ENCODE measurements around the gene DNM2.
A peak's percentile ranks its signal among the peaks of the same experiment; 100 is the strongest.
"Not testable (repeated sequence)": the region's sequence is repeated elsewhere in the genome, so short reads cannot be mapped to it uniquely, and the experiment has no call there.

DNM2 gene

GRCh38 chr19:10835089-10835753 lies 117.3 kb downstream of the DNM2 start:
- H3K27ac Mint-ChIP-seq, result peak overlapping the region; percentile 99
- no peaks in the 10 kb centered on the region for H3K27me3 Mint-ChIP-seq
- peak; percentile 0 for ATAC-seq
- H3K9me3 Mint-ChIP-seq, result peaks cover 5 to 7% of the 10 kb centered on the region in 2 donors
- DNase-seq, result no peak
- peaks cover 31% of the 10 kb centered on the region for H3K4me1 Mint-ChIP-seq
- peak overlapping the region; percentile 90 to 96 for H3K4me3 Mint-ChIP-seq

DNA sequence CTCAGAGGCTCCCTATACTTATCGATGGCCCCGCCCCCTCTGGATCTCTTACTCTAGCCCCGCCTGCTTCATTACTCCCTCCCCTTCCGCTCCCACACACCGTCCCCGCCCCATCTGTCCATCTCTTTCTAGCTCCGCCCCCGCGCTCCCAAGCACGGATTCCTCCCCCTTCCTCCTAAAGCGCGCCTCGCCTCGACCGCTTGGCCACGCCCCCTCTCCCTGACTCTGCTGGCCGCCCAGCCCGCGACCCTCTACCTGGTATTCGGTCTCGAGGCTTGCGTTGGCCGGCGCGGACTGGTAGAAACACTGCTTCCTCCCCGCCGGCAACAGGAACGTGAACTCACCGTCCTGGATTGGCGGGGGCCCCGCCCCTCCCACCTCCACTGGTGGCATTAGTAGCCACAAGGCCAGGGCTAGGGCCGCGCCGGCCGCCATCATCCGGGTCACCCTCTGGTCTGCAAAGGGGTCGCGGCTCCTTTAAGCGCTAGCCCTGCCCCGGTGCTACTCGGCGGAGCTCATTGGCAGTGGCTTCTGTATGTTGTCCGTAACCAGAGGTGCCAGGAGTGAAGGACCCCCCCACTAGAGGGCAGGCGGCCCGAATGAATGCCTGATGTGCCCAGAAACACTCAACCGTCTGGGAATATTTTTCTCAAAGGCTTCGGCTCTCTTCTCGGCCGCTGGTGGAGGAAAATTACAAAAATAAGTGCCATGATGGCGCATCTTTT lies 118.0 kb downstream of the DNM2 start, which contains the start of gene TMED1:
TSS of gene TMED1 (minus strand) at position 459 of the 725 bp plus-strand sequence. CDS start at position 438, 21 bp downstream.
- peak; percentile 96 to 98 for DNase-seq
- ATAC-seq, result peak; percentile 93
- Mint-ChIP-seq H3K27me3 (no peaks in the 10 kb centered on the region), H3K4me3 (peak within 1 kb of the TSS; percentile 90 to 96), H3K27ac (peak within 1 kb of the TSS; percentile 99), H3K4me1 (peaks cover 29% of the 10 kb centered on the region), H3K9me3 (peaks cover 5 to 7% of the 10 kb centered on the region in 2 donors)

- Mint-ChIP-seq H3K27ac (peak overlapping the region; percentile 99), H3K4me3 (peak overlapping the region; percentile 90 to 96), H3K4me1 (peaks cover 29% of the 10 kb centered on the region), H3K27me3 (no peaks in the 10 kb centered on the region), H3K9me3 (peaks cover 5 to 7% of the 10 kb centered on the region in 2 donors)
- DNase-seq (peak; percentile 91), ATAC-seq (peak; percentile 65)
These were observed 118.8 kb downstream of the DNM2 start for GRCh38 chr19:10836479-10837330.

DNA sequence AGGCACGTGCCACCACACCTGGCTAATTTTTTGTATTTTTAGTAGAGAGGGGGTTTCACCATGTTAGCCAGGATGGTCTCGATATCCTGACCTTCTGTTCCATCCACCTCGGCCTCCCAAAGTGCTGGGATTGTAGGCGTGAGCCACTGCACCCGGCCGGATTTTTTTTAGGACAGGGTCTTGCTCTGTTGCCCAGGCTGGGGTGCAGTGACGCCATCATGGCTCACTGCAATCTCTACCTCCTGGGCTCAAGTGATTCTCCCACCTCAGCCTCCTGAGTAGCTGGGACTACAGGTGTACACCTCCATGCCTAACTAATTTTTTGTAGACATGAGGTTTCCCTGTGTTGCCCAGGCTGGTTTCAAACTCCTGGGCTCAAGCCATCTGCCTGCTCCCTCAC lies 119.8 kb downstream of the DNM2 start:
- H3K27ac Mint-ChIP-seq, ATAC-seq, H3K27me3 Mint-ChIP-seq, H3K4me3 Mint-ChIP-seq, DNase-seq, H3K9me3 Mint-ChIP-seq: not testable (repeated sequence)
- peaks cover 25% of the 10 kb centered on the region for H3K4me1 Mint-ChIP-seq

- ATAC-seq, result no peak
- Mint-ChIP-seq H3K27ac (no peak overlapping the region), H3K9me3 (peaks cover 5 to 7% of the 10 kb centered on the region in 2 donors), H3K4me3 (no peak overlapping the region), H3K27me3 (no peaks in the 10 kb centered on the region), H3K4me1 (peaks cover 25% of the 10 kb centered on the region)
- no peak for DNase-seq
These were observed 120.5 kb downstream of the DNM2 start for GRCh38 chr19:10838377-10838776.

DNA sequence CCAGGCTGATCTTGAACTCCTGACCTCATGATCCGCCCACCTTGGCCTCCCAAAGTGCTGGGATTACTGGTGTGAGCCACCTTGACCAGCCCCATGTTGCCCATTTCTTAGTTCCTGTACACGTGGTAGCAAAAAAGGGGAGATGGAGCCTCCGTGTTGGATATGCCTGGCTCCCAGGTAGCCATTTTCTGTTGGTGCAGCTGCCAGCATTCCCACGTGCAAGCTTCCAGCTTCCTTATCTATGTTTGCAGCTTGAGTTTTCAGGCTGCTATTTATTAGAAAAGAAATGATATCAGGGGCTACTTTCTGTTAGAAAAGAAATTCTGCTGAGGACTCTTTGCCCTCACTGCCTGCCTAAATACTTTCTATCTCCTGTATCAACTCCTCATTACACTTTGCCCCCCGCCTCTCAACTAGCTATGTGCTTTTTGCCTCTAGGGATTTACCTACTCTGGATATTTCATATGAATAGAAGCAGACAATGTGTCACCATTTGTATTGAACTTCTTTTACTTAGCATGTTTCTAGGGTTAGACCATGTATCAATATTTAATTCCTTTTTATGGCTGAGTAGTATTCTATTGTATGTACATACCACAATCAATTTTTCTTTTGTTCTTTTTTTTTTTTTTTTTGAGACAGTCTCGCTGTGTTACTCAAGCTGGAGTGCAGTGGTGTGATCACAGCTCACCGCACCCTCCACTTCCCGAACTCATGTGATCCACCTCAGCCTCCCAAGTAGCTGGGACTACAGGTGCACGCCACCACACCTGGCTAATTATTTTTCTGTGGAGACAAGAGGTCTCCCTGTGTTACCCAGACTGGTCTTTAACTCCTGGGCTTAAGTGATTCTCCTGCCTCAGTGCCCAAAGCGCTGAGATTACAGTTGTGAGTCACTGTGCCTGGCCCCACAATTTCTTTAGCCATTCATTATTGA lies 121.5 kb downstream of the DNM2 start:
- peaks cover 25% of the 10 kb centered on the region for H3K4me1 Mint-ChIP-seq
- ATAC-seq, result no peak
- peaks cover 5 to 7% of the 10 kb centered on the region in 2 donors for H3K9me3 Mint-ChIP-seq
- DNase-seq, result no peak
- H3K4me3 Mint-ChIP-seq, result no peak overlapping the region
- H3K27me3 Mint-ChIP-seq, result no peaks in the 10 kb centered on the region
- H3K27ac Mint-ChIP-seq, result no peak overlapping the region

DNA sequence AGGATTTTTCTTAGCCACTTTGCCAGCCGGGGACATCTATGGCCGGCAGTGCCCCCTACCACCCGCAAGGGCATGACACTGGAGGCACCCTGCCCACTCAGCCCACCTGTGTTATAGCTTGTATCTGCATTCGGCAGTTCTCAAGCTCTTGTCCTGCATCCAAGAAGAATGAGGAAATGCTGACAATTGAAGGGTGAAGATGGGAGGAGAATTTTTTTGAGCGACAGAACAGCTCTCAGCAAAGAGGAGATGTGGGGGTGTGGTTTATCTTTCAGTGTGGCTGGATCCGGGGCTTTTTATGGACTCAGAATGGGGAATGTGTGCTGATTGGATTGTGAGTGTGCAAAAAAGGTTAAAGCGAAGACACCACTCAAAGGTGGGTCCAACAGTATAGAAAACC lies 124.9 kb downstream of the DNM2 start:
- peaks cover 9 to 12% of the 10 kb centered on the region in 2 donors for H3K9me3 Mint-ChIP-seq
- no peak overlapping the region for H3K4me3 Mint-ChIP-seq
- H3K27me3 Mint-ChIP-seq, result no peaks in the 10 kb centered on the region
- H3K27ac Mint-ChIP-seq, result no peak overlapping the region
- no peak for ATAC-seq
- peaks cover 3% of the 10 kb centered on the region for H3K4me1 Mint-ChIP-seq
- DNase-seq, result no peak

DNA sequence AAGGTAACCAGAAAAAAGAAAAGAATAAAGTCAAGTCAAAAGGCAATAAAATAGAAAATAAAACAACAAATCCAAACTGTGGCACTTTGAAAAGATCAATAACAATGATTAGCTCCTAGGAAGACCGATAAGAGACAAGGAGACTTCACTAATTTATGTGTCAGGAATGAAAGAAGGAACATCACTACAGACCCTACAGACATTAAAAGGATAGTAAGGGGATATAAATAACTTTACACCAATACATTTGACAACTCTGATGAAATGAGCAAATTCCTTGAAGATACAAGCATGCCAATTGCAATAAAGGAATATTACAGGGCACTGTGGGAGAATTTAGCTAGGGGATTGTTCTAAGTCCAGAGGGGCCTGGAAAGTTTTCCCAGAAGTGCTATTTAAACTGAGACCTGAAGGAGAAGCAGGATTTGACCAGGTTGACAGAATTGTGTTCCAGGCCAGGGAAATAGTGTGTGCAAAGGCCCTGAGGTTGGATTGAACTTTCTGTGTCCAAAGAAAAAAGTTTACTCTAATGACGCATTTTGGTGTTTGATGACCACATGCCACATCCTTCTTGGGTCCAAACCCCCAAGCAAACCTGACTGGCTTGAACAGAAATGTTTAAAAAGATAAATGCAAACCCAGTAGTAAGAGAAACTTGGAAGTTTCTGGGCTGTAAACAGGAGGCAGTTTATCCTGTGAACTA lies 128.8 kb downstream of the DNM2 start:
- DNase-seq (no peak), ATAC-seq (no peak)
- Mint-ChIP-seq H3K27me3 (no peaks in the 10 kb centered on the region), H3K27ac (no peak overlapping the region), H3K4me1 (peaks cover 20% of the 10 kb centered on the region), H3K9me3 (peaks cover 7 to 9% of the 10 kb centered on the region in 2 donors), H3K4me3 (no peak overlapping the region)

DNA sequence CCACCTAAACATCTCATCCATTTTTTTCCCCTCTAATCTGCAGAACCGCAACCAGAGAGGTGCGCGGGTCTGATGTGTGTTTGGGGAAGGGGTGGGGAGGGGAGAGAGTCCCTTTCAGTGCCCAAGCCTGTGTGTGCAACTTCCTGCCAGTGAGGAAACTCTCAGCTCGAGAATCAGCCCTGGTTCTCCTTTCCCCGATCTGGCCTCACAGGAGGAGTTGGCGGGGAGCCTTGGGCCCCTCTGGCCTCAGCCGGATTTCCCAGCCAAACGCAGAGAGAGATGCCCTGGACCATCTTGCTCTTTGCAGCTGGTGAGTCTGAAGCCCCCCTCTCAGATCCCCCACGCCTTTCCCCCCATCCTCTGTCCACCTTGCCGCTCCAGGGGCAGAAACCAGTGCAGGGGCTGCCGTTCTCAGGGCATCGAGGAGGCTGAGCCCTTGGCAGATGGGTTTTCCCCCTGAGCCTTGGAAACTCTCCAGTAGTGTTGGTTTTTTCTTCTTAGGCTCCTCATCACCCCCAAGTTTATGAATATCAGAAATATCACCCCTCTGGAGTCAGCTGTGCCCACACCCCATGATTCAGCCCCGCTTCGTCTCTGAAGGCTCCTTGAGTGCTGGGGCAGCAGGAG lies 130.5 kb downstream of the DNM2 start, which contains the start of gene C19orf38:
TSS of gene C19orf38 (plus strand) at position 186 of the 627 bp plus-strand sequence. CDS start at position 280, 94 bp downstream.
- peak within 1 kb of the TSS; percentile 79 to 85 for H3K27ac Mint-ChIP-seq
- no peaks in the 10 kb centered on the region for H3K27me3 Mint-ChIP-seq
- peaks cover 7 to 9% of the 10 kb centered on the region in 2 donors for H3K9me3 Mint-ChIP-seq
- peak within 1 kb of the TSS; percentile 74 to 80 for H3K4me3 Mint-ChIP-seq
- ATAC-seq (peak; percentile 85), DNase-seq (peak in 1 of 2 donors; percentile 28)
- peaks cover 20% of the 10 kb centered on the region for H3K4me1 Mint-ChIP-seq

DNA sequence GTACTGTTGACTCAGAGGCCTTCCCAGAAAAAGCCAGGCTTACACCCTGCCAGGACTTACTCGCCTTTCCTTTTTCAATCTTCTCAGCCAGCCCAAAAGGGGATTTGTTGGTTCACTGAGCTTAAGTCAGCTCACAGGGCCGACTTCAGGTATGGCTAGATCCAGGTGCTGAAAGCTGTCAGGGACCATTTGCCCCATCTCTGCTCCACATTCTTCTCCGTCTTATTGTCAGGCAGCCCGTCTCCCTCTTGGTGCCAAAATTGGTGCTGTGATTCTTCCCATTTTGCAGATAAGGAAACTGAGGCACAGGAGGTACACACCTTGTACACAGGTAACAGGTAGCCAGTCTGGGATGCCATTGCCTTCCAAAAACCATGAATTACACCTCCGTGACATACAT lies 132.8 kb downstream of the DNM2 start:
- Mint-ChIP-seq H3K4me3 (no peak overlapping the region), H3K4me1 (peaks cover 20% of the 10 kb centered on the region), H3K27ac (peak overlapping the region; percentile 40 to 96), H3K27me3 (no peaks in the 10 kb centered on the region), H3K9me3 (peaks cover 7 to 9% of the 10 kb centered on the region in 2 donors)
- ATAC-seq (no peak), DNase-seq (no peak)

GRCh38 chr19:10852098-10852800 lies 134.4 kb downstream of the DNM2 start:
- no peak for DNase-seq
- ATAC-seq, result no peak
- H3K9me3 Mint-ChIP-seq, result no peaks in the 10 kb centered on the region
- H3K27ac Mint-ChIP-seq, result no peak overlapping the region
- no peaks in the 10 kb centered on the region for H3K27me3 Mint-ChIP-seq
- no peak overlapping the region for H3K4me3 Mint-ChIP-seq
- H3K4me1 Mint-ChIP-seq, result peaks cover 20% of the 10 kb centered on the region

DNA sequence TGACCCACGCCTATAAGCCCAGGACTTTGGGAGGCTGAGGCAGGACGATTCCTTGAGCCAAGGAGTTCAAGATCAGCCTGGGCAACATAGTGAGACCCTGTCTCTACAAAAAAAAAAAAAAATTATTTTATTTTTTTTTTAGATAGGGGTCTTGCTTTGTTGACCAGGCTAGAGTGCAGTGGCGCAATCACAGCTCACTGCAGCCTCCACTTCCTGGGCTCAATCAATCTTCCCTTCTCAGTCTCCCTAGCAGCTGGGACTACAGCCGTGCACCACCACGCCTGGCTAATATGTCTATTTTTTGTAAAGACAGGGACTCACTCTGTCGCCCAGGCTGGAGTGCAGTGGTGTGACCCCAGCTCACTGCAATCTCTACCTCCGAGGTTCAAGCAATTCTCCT lies 135.1 kb downstream of the DNM2 start:
- Mint-ChIP-seq H3K4me1 (peaks cover 15% of the 10 kb centered on the region), H3K27me3 (no peaks in the 10 kb centered on the region), H3K4me3 (no peak overlapping the region), H3K27ac (no peak overlapping the region), H3K9me3 (no peaks in the 10 kb centered on the region)
- DNase-seq (no peak), ATAC-seq (no peak)

GRCh38 chr19:10854350-10855089 lies 136.6 kb downstream of the DNM2 start:
- no peaks in the 10 kb centered on the region for H3K9me3 Mint-ChIP-seq
- H3K4me3 Mint-ChIP-seq, result no peak overlapping the region
- ATAC-seq (no peak), DNase-seq (no peak)
- H3K27ac Mint-ChIP-seq, result no peak overlapping the region
- no peaks in the 10 kb centered on the region for H3K27me3 Mint-ChIP-seq
- H3K4me1 Mint-ChIP-seq, result no peaks in the 10 kb centered on the region
